Peyer's patch (tissue), 4 donors: ENCODE results near the gene SMAD9. TPM values are rescaled to one million over a fixed set of nuclear protein-coding genes. Genes with fewer than 3 reads are reported as not detected.

Experiments
- DNase-seq, 3 donors: peaks; one replicate each; pipeline ENCODE4 v3.0.0-alpha.2; 2017 to 2019
- H3K27ac ChIP-seq, 4 donors: fragments of 200-600 bp; sonication (generic); one replicate each; pipeline ENCODE4 v1.5.1; 2016 to 2019
- H3K27me3 ChIP-seq, 2 donors: fragments of 200-600 bp; sonication (generic); one replicate each; pipeline ENCODE4 v1.5.1; 2019
- H3K36me3 ChIP-seq, 3 donors: fragments of 200-600 bp; sonication (generic); one replicate each; pipeline ENCODE4 v1.5.1; 2016 to 2019
- H3K4me1 ChIP-seq, 4 donors: fragments of 200-600 bp; sonication (generic); one replicate each; pipeline ENCODE4 v1.5.1; 2016 to 2019
- H3K4me3 ChIP-seq, 4 donors: fragments of 200-600 bp; sonication (generic); 1 replicate in 3 of 4; 2 replicates in 1 of 4; pipeline ENCODE4 v1.5.1; 2016 to 2019; ENCODE audit warnings: mild to moderate bottlenecking in 1 of 4
- H3K9me3 ChIP-seq, 4 donors: fragments of 200-600 bp; sonication (generic); one replicate each; pipeline ENCODE4 v1.5.1; 2016 to 2019; ENCODE audit warnings: mild to moderate bottlenecking in 1 of 4
- POLR2A ChIP-seq, 2 donors: fragments of 450-650 bp; IDR thresholded peaks; one replicate each; pipeline ENCODE4 v1.5.1; 2017; ENCODE audit warnings: antibody characterized with exemption in 2 of 2, mild to moderate bottlenecking in 2 of 2, moderate library complexity in 2 of 2
- total RNA-seq, 4 donors: library from RNA; depleted of rRNA; stranded (reverse); fragments of >200 nt; gene quantifications; one replicate each; pipeline ENCODE4 v1.1.0, GENCODE V29; 2016
- TF ChIP-seq, protein P1 (sequence below), 6 experiments: fragments of 450-650 bp in 4 of 6; fragments of 200-600 bp in 2 of 6; sonication (generic) in 1 of 6; IDR thresholded peaks; one replicate each; pipeline ENCODE4 v1.5.1; 2017 to 2019; ENCODE audit warnings: antibody characterized with exemption in 6 of 6, mild to moderate bottlenecking in 3 of 6, moderate library complexity in 1 of 6

The SMAD9 gene
- total RNA-seq, 4 donors from 2014 or later: 3.2 to 10.7 (median 4.0) TPM

DNA sequence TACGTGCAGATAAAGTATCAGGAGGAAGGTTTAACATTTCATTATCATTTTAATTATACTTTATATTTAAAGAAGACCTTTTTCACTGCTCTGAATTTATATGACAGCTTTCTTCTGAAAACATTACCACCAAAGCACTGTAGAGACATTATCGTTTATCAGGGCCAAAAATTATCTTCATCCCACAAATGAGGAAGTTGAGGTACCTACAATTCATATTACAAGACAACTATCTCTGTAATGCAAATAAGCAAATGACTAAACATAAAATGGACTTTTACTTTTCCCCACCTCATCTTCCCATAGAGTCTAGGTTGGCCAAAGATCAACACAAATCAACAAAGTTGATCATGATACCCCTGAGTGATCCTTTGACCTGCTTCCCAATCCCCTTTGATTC is 30.9 kb upstream of the SMAD9 start:
- Histone ChIP-seq H3K4me1 (no peaks in the 10 kb centered on the region), H3K27ac (no peak overlapping the region), H3K4me3 (no peak overlapping the region), H3K9me3 (no peaks in the 10 kb centered on the region), H3K36me3 (peaks cover 0 to 41% (median 0%) of the 10 kb centered on the region in 3 donors), H3K27me3 (no peaks in the 10 kb centered on the region)
- no peak for TF ChIP-seq POLR2A (IDR thresholded peaks at IDR 0.05)
- TF ChIP-seq, protein P1, sequence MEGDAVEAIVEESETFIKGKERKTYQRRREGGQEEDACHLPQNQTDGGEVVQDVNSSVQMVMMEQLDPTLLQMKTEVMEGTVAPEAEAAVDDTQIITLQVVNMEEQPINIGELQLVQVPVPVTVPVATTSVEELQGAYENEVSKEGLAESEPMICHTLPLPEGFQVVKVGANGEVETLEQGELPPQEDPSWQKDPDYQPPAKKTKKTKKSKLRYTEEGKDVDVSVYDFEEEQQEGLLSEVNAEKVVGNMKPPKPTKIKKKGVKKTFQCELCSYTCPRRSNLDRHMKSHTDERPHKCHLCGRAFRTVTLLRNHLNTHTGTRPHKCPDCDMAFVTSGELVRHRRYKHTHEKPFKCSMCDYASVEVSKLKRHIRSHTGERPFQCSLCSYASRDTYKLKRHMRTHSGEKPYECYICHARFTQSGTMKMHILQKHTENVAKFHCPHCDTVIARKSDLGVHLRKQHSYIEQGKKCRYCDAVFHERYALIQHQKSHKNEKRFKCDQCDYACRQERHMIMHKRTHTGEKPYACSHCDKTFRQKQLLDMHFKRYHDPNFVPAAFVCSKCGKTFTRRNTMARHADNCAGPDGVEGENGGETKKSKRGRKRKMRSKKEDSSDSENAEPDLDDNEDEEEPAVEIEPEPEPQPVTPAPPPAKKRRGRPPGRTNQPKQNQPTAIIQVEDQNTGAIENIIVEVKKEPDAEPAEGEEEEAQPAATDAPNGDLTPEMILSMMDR (IDR thresholded peaks at IDR 0.05): no peak
- DNase-seq: no peak

DNA sequence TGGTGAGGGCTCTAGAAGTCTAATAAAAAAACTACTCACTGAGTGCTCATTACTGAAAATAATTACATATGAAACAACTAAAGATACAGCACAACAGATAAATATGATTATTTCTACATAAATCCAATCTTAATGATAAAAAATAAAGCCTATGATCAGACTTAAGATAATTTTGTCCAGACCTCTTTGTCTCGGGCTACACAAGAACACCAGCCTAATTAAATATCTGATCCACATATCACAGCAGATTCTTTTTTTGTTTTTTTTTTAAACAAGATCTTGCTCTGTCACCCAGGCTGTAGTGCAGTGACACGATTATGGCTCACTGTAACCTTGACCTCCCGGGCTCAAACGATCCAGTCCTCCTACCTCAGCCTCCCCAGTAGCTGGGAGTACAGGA is 30.3 kb upstream of the SMAD9 start:
- Histone ChIP-seq H3K36me3 (peaks cover 0 to 41% (median 0%) of the 10 kb centered on the region in 3 donors), H3K4me3 (no peak overlapping the region), H3K27ac (no peak overlapping the region), H3K4me1 (no peaks in the 10 kb centered on the region), H3K27me3 (no peaks in the 10 kb centered on the region), H3K9me3 (no peaks in the 10 kb centered on the region)
- no peak for DNase-seq
- TF ChIP-seq POLR2A (IDR thresholded peaks at IDR 0.05): no peak
- TF ChIP-seq, protein P1 (IDR thresholded peaks at IDR 0.05): no peak

GRCh38 chr13:36945078-36945477 is 25.0 kb upstream of the SMAD9 start:
- H3K27ac ChIP-seq: no peak overlapping the region
- H3K27me3 ChIP-seq: no peaks in the 10 kb centered on the region
- H3K9me3 ChIP-seq: no peaks in the 10 kb centered on the region
- no peaks in the 10 kb centered on the region for H3K4me1 ChIP-seq
- peaks cover 0 to 15% (median 0%) of the 10 kb centered on the region in 3 donors for H3K36me3 ChIP-seq
- DNase-seq: no peak
- no peak overlapping the region for H3K4me3 ChIP-seq
- TF ChIP-seq, protein P1 (IDR thresholded peaks at IDR 0.05): no peak
- no peak for TF ChIP-seq POLR2A (IDR thresholded peaks at IDR 0.05)

DNA sequence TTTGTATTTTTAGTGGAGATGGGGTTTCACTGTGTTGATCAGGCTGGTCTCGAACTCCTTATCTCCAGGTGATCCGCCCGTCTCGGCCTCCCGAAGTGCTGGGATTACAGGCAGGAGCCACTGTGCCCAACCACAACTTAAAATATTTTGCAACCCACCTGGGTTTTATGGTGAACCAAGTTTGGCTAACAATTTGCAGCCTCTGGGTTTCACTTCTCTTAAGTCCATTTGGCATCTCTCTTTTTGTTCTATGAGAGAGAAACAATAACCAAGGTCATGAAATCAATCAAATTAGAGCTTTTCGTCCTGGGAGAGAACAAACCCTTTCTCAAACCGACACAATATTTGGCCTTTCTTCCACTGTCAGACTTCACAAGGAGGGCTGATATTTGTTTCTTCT is 5.6 kb upstream of the SMAD9 start:
- no peaks in the 10 kb centered on the region for H3K36me3 ChIP-seq

DNA sequence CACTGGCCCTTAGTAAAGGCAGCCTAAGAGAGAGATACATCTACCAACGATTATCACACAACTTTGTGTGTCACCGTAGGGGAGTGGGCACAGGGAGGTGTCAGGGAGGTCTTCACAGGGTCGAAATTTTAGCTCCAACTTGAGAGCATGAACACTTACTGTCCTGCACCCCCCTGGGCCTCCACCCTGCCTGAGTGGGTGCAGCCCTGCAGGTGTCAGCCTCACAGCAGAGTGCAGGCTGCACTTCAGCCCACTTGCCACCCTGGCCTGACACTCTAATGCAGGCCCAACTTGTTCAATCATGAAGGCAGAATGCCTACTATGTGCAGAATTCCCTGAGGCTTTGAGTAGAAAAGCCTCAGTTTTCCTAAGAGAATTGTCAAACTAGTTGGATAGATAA is 4.0 kb upstream of the SMAD9 start:
- Histone ChIP-seq H3K36me3 (no peaks in the 10 kb centered on the region), H3K4me3 (no peak overlapping the region), H3K27ac (no peak overlapping the region), H3K27me3 (peaks cover 0 to 5% of the 10 kb centered on the region in 2 donors), H3K4me1 (peaks cover 0 to 8% (median 1%) of the 10 kb centered on the region in 4 donors), H3K9me3 (no peaks in the 10 kb centered on the region)
- DNase-seq: no peak
- TF ChIP-seq, protein P1 (IDR thresholded peaks at IDR 0.05): no peak
- no peak for TF ChIP-seq POLR2A (IDR thresholded peaks at IDR 0.05)

More for the DNA sequence above, 5.6 kb upstream of the SMAD9 start:
- DNase-seq: no peak
- H3K27me3 ChIP-seq: no peaks in the 10 kb centered on the region
- H3K4me1 ChIP-seq: no peaks in the 10 kb centered on the region
- TF ChIP-seq POLR2A (IDR thresholded peaks at IDR 0.05): no peak
- TF ChIP-seq, protein P1 (IDR thresholded peaks at IDR 0.05): no peak
- H3K27ac ChIP-seq: no peak overlapping the region
- H3K9me3 ChIP-seq: no peaks in the 10 kb centered on the region
- H3K4me3 ChIP-seq: no peak overlapping the region
